CD14-positive monocyte (primary cell): ENCODE data around the gene NIT1. TPM values are rescaled to one million over a fixed set of nuclear protein-coding genes. Genes with fewer than 3 reads are reported as not detected.

Experiments
- DNase-seq, 3 donors: peaks; one replicate each; pipeline ENCODE4 v3.0.0-alpha.2; 2011 to 2022
- H2AFZ ChIP-seq: 2 replicates; pipeline ENCODE4 v1.6.0; 2012; ENCODE audit warnings: mild to moderate bottlenecking, low read depth, low read length, inconsistent platforms; ENCODE audit not compliant: insufficient read depth, poor library complexity, severe bottlenecking
- H3K27ac ChIP-seq, 2 donors: 1 replicate in 1 of 2; 2 replicates in 1 of 2; pipeline ENCODE4 v1.5.1; 2012 to 2013; ENCODE audit warnings: low read length in 2 of 2, control low read depth in 1 of 2, inconsistent platforms in 1 of 2, low read depth in 1 of 2, mild to moderate bottlenecking in 1 of 2
- H3K27me3 ChIP-seq, 2 donors: one replicate each; pipeline versions ENCODE4 v1.6.0 to v1.6.1; 2011 to 2013; ENCODE audit warnings: low read length in 2 of 2; ENCODE audit not compliant: control insufficient read depth in 2 of 2, insufficient read depth in 2 of 2
- H3K36me3 ChIP-seq, 2 donors: replicated peaks in 1 of 2; 1 replicate in 1 of 2; 2 replicates in 1 of 2; pipeline versions ENCODE4 v1.5.1 to v1.6.1; 2012 to 2013; ENCODE audit warnings: low read length in 2 of 2, control low read depth in 1 of 2, inconsistent platforms in 1 of 2, mild to moderate bottlenecking in 1 of 2; ENCODE audit not compliant: insufficient read depth in 2 of 2, control insufficient read depth in 1 of 2
- H3K4me1 ChIP-seq, 2 donors: 1 replicate in 1 of 2; 2 replicates in 1 of 2; pipeline versions ENCODE4 v1.5.1 to v1.6.1; 2012 to 2013; ENCODE audit warnings: low read length in 2 of 2, control low read depth in 1 of 2, inconsistent platforms in 1 of 2, mild to moderate bottlenecking in 1 of 2, moderate library complexity in 1 of 2; ENCODE audit not compliant: insufficient read depth in 2 of 2, control insufficient read depth in 1 of 2
- H3K4me2 ChIP-seq: replicated peaks from 2 replicates; pipeline ENCODE3; 2012; ENCODE audit warnings: low read length, moderate library complexity, mild to moderate bottlenecking; ENCODE audit not compliant: poor library complexity, severe bottlenecking; ENCODE audit errors: extremely low read depth
- H3K4me3 ChIP-seq, 3 experiments: fragments of 200-600 bp in 1 of 3; sonication (generic) in 1 of 3; replicated peaks in 1 of 3; 1 replicate in 2 of 3; 2 replicates in 1 of 3; pipeline ENCODE4 v1.5.1; 2011 to 2013; ENCODE audit warnings: low read length in 3 of 3, mild to moderate bottlenecking in 3 of 3, control low read depth in 2 of 3, low read depth in 2 of 3, inconsistent platforms in 1 of 3, moderate library complexity in 1 of 3
- H3K79me2 ChIP-seq: 2 replicates; pipeline ENCODE4 v1.6.0; 2012; ENCODE audit warnings: mild to moderate bottlenecking, control low read depth, inconsistent platforms, low read length, moderate library complexity; ENCODE audit not compliant: insufficient read depth
- H3K9ac ChIP-seq: 2 replicates; pipeline ENCODE4 v1.6.0; 2017; ENCODE audit warnings: low read length, mild to moderate bottlenecking; ENCODE audit not compliant: insufficient read depth, poor library complexity, severe bottlenecking
- H3K9me3 ChIP-seq, 2 donors: replicated peaks in 1 of 2; 1 replicate in 1 of 2; 2 replicates in 1 of 2; pipeline versions ENCODE4 v1.5.1 to v1.6.1; 2012 to 2013; ENCODE audit warnings: low read length in 2 of 2, control low read depth in 1 of 2; ENCODE audit not compliant: control insufficient read depth in 1 of 2, insufficient read depth in 1 of 2
- H4K20me1 ChIP-seq: 2 replicates; pipeline ENCODE4 v1.6.0; 2012; ENCODE audit warnings: mild to moderate bottlenecking, low read length, control low read depth, moderate library complexity; ENCODE audit not compliant: insufficient read depth
- H3K27ac Mint-ChIP-seq, 7 donors: one replicate each; pipeline ENCODE4 v1.8.0; 2020; ENCODE audit warnings: mild to moderate bottlenecking in 7 of 7, mixed read lengths in 7 of 7, moderate library complexity in 6 of 7, inconsistent platforms in 2 of 7
- H3K27me3 Mint-ChIP-seq, 3 donors: one replicate each; pipeline ENCODE4 v1.8.0; 2021 to 2022; ENCODE audit warnings: low read depth in 3 of 3, mild to moderate bottlenecking in 3 of 3, mixed read lengths in 3 of 3, moderate library complexity in 3 of 3, inconsistent platforms in 1 of 3
- H3K36me3 Mint-ChIP-seq, 2 donors: one replicate each; pipeline ENCODE4 v1.8.0; 2020; ENCODE audit warnings: mixed read lengths in 2 of 2, inconsistent platforms in 1 of 2, mild to moderate bottlenecking in 1 of 2
- H3K4me1 Mint-ChIP-seq: one replicate; pipeline ENCODE4 v1.8.0; 2020; ENCODE audit warnings: mild to moderate bottlenecking, mixed read lengths
- H3K4me3 Mint-ChIP-seq, 2 donors: one replicate each; pipeline ENCODE4 v1.8.0; 2020; ENCODE audit warnings: mild to moderate bottlenecking in 2 of 2, mixed read lengths in 2 of 2, moderate library complexity in 1 of 2
- H3K9me3 Mint-ChIP-seq, 7 donors: one replicate each; pipeline ENCODE4 v1.8.0; 2020 to 2022; ENCODE audit warnings: mixed read lengths in 7 of 7, mild to moderate bottlenecking in 6 of 7, moderate library complexity in 6 of 7, inconsistent platforms in 2 of 7
- CTCF ChIP-seq: fragments of 200-600 bp; IDR thresholded peaks from one replicate; pipeline ENCODE4 v1.8.0; 2022; ENCODE audit warnings: antibody characterized with exemption, mild to moderate bottlenecking
- WGBS: methylation state at CpG from one replicate; pipeline ENCODE4 v1.1.5; 2013; ENCODE audit warnings: missing lambda C conversion rate; ENCODE audit not compliant: insufficient coverage; 5-methylcytosine and 5-hydroxymethylcytosine counted together
- intact Hi-C, 2 donors: fragments of 100-400 bp; cut with micrococcal nuclease; formaldehyde crosslinking; loops; one replicate each; pipeline versions ENCODE4 v1.15.0 to v1.15.1; 2023
- polyA plus RNA-seq, 3 donors: library from polyadenylated mRNA; depleted of rRNA in 1 of 3; unstranded in 2 of 3; stranded (reverse) in 1 of 3; fragments of 300-500 nt in 2 of 3; fragments of >200 nt in 1 of 3; fragmentation: Illumina TruSeq in 2 of 3; gene quantifications; 1 replicate in 2 of 3; 2 replicates in 1 of 3; pipeline ENCODE4 v1.2.3, GENCODE V29; 2012 to 2021

Gene NIT1
- polyA plus RNA-seq, 3 donors = 28.4 to 84.7 (median 35.7) TPM

DNA sequence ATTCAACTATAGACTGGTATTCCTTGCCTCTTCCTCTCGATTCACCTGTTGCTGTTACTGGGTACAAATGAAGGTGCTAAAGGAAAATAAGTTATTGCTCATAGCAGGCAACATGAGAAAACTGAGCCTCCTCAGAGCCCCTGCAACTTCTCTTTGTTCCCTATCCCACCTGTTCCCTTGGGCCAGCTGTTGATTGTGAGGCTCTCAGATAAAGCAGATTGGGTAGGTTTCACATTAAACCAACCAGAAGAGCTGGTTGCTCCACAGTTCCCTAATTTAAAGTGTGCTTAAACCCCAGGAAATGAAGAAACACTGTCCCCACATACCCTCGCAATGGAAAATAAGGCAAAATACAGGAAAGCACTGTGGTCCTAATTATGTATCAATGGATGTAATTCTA is 9.7 kb downstream of the NIT1 start:
- DNase-seq = peak in 2 of 3 donors; percentile 24 to 53
- Histone ChIP-seq H3K36me3 (peaks cover 38 to 79% of the 10 kb centered on the region in 2 donors), H3K79me2 (peaks cover 87% of the 10 kb centered on the region), H3K27me3 (no peaks in the 10 kb centered on the region), H3K4me3 (peak overlapping the region in 1 of 3 experiments; percentile 52), H4K20me1 (peaks cover 48% of the 10 kb centered on the region), H3K9me3 (no peaks in the 10 kb centered on the region), H3K4me1 (peaks cover 46 to 65% of the 10 kb centered on the region in 2 donors), H3K4me2 (peak overlapping the region; percentile 67), H3K9ac (no peak overlapping the region), H2AFZ (no peak overlapping the region), H3K27ac (peak overlapping the region in 1 of 2 donors; percentile 75)
- Mint-ChIP-seq H3K4me1 (peaks cover 64% of the 10 kb centered on the region), H3K9me3 (peaks cover 0 to 2% (median 0%) of the 10 kb centered on the region in 7 donors), H3K27ac (peak overlapping the region; percentile 61 to 88 (median 81)), H3K4me3 (peak overlapping the region in 1 of 2 donors; percentile 47), H3K36me3 (peaks cover 63 to 71% of the 10 kb centered on the region in 2 donors), H3K27me3 (peaks cover 0 to 2% (median 1%) of the 10 kb centered on the region in 3 donors)
- WGBS = no CpG with 5 or more reads among the region's 2 CpGs
- no peak for TF ChIP-seq CTCF
- intact Hi-C loops = no loop called here

DNA sequence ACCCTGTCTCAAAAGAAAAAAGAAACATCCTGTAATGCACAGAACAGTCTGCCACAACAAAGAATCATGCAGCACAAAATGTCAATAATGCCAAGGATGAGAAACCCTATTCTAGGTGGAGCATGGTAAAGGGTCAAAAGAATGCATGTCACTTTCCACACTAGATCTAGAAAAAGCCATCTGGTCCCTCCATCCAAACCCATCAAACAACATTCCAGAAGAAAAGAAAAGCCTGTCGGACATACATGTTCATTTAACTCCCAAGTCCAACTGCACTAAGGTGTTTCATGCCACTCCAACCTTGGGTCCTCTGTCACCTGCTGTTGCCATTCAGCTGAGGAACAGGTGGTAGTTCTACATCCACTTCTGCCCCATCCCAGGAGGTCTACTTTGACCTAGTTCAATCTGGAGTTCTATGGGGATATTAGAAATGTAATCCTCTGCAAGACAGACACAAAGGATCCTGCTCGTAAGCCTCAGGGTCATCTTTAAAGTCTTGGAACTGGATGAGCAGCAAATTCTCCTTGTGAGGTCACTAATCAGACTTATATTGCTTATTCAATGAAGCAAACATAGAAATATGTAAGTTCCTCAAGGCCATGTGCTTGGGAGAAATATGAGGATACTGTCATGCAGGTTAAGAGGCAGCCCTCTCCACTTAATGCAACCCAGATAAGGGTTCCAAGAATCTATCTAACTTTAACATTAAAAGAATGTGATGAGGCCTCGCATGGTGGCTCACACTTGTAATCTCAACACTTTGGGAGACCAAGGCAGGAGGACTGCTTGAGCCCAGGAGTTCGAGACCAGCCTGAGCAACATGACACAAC is 10.9 kb downstream of the NIT1 start:
- no peaks in the 10 kb centered on the region for H3K27me3 ChIP-seq
- Mint-ChIP-seq H3K36me3 (peaks cover 52 to 60% of the 10 kb centered on the region in 2 donors), H3K27ac (peak overlapping the region in 2 of 7 donors; percentile 32 to 76), H3K4me3 (no peak overlapping the region), H3K27me3 (peaks cover 0 to 2% (median 1%) of the 10 kb centered on the region in 3 donors), H3K9me3 (no peaks in the 10 kb centered on the region), H3K4me1 (peaks cover 56% of the 10 kb centered on the region)
- no peak overlapping the region for H3K4me2 ChIP-seq
- WGBS = 96% methylated on average over 4 of the region's 4 CpGs
- H2AFZ ChIP-seq = no peak overlapping the region
- H3K79me2 ChIP-seq = peaks cover 94% of the 10 kb centered on the region
- no peaks in the 10 kb centered on the region for H3K9me3 ChIP-seq
- DNase-seq = no peak
- peak overlapping the region in 1 of 2 donors; percentile 75 for H3K27ac ChIP-seq
- H4K20me1 ChIP-seq = peaks cover 44% of the 10 kb centered on the region
- H3K4me1 ChIP-seq = peaks cover 47 to 63% of the 10 kb centered on the region in 2 donors
- no peak overlapping the region for H3K9ac ChIP-seq
- intact Hi-C loops = no loop called here
- no peak for TF ChIP-seq CTCF
- H3K36me3 ChIP-seq = peaks cover 28 to 67% of the 10 kb centered on the region in 2 donors
- H3K4me3 ChIP-seq = peak overlapping the region in 1 of 3 experiments; percentile 52
